GM12878 (cell line): ENCODE data around the gene GHRL. TPM values are rescaled to one million over a fixed set of nuclear protein-coding genes. Genes with fewer than 3 reads are reported as not detected.

Source experiments
- ATAC-seq: fragments of 200-7000 bp; cut with Tn5 transposase; 3 replicates; pipeline ENCODE4 v1.9.1; 2020; ENCODE audit warnings: mild to moderate bottlenecking, moderate library complexity
- BruUV-seq: library from RNA; stranded (reverse); fragments of 400-500 nt; replicated peaks from 2 replicates; lab custom pipeline; 2021; lab: Mats Ljungman, UMichigan
- CTCF ChIA-PET: fragments of 300-600 bp; sonication (Branson Sonifier 250); formaldehyde crosslinking; extraction: SDS; loops from one replicate; lab custom pipeline; 2021; ENCODE audit warnings: inconsistent platforms; lab: Yijun Ruan, JAX
- POLR2A ChIA-PET: fragments of 350-600 bp; formaldehyde crosslinking; extraction: SDS; loops from one replicate; lab custom pipeline; 2021; ENCODE audit warnings: inconsistent platforms; lab: Charles Lee
- RAD21 ChIA-PET: fragments of 300-600 bp; sonication (Branson Sonifier 250); formaldehyde crosslinking; loops from one replicate; lab custom pipeline; 2023; ENCODE audit warnings: antibody characterized with exemption; ENCODE audit not compliant: unreplicated experiment; lab: Charles Lee
- SMC1A ChIA-PET: fragments of 300-600 bp; sonication (Branson Sonifier 250); formaldehyde crosslinking; loops from one replicate; lab custom pipeline; 2023; ENCODE audit not compliant: unreplicated experiment, uncharacterized antibody; lab: Charles Lee
- DNase-seq: peaks from one replicate; pipeline ENCODE4 v3.0.0-alpha.2; 2011; ENCODE audit warnings: low read depth, low spot score
- FAIRE-seq: peaks from 3 replicates; lab custom pipeline; 2011; peaks lifted over from hg19 to GRCh38; lab: Jason Lieb, UNC
- H2AFZ ChIP-seq: 2 replicates; pipeline ENCODE4 v1.6.0; 2011; ENCODE audit warnings: low read depth, low read length, control low read depth; ENCODE audit not compliant: control insufficient read depth
- H3K27ac ChIP-seq: 2 replicates; pipeline ENCODE4 v1.5.1; 2011; ENCODE audit warnings: control low read depth; ENCODE audit not compliant: control insufficient read depth, insufficient read depth
- H3K27me3 ChIP-seq, 2 experiments: replicated peaks in 1 of 2; 2 replicates each; pipeline versions ENCODE4 v1.6.0 to v1.6.1; 2011; ENCODE audit warnings: low read length in 1 of 2; ENCODE audit not compliant: control insufficient read depth in 2 of 2, insufficient read depth in 2 of 2
- H3K36me3 ChIP-seq, 2 experiments: 2 replicates each; pipeline ENCODE4 v1.5.1; 2011; ENCODE audit warnings: low read length in 1 of 2; ENCODE audit not compliant: control insufficient read depth in 2 of 2, insufficient read depth in 2 of 2
- H3K4me1 ChIP-seq: 2 replicates; pipeline ENCODE4 v1.6.1; 2011; ENCODE audit warnings: mild to moderate bottlenecking, low read length, moderate library complexity, mixed read lengths; ENCODE audit not compliant: control insufficient read depth, insufficient read depth
- H3K4me2 ChIP-seq: 2 replicates; pipeline ENCODE4 v1.6.0; 2011; ENCODE audit warnings: control low read depth; ENCODE audit not compliant: control insufficient read depth, insufficient read depth
- H3K4me3 ChIP-seq: fragments of 200-600 bp; sonication (generic); 2 replicates; pipeline ENCODE4 v1.5.1; 2016
- H3K79me2 ChIP-seq: 2 replicates; pipeline ENCODE4 v1.6.0; 2011; ENCODE audit warnings: low read length; ENCODE audit not compliant: control insufficient read depth, insufficient read depth
- H3K9ac ChIP-seq: 2 replicates; pipeline ENCODE4 v1.8.0; 2011; ENCODE audit warnings: low read length, control low read depth, mixed read lengths; ENCODE audit not compliant: control insufficient read depth, insufficient read depth
- H3K9me3 ChIP-seq: replicated peaks from 3 replicates; pipeline ENCODE4 v1.5.1; 2011; ENCODE audit warnings: mild to moderate bottlenecking, low read length; ENCODE audit not compliant: control insufficient read depth, insufficient read depth
- H4K20me1 ChIP-seq: 2 replicates; pipeline ENCODE4 v1.6.0; 2011; ENCODE audit not compliant: control insufficient read depth, insufficient read depth
- BCL11A ChIP-seq: IDR thresholded peaks from 2 replicates; pipeline ENCODE4 v1.6.1; 2011; ENCODE audit warnings: low read depth, low read length
- KAT2A ChIP-seq: conservative IDR thresholded peaks from 2 replicates; pipeline ENCODE4 v1.6.1; 2011; ENCODE audit warnings: low read depth, low read length; ENCODE audit not compliant: control insufficient read depth
- POLR2A ChIP-seq: IDR thresholded peaks from 2 replicates; pipeline ENCODE4 v1.6.1; 2011; ENCODE audit warnings: low read depth, mild to moderate bottlenecking, low read length
- POLR2AphosphoS5 ChIP-seq: IDR thresholded peaks from 2 replicates; pipeline ENCODE4 v1.6.1; 2011; ENCODE audit warnings: mild to moderate bottlenecking, low read length, inconsistent platforms
- RCOR1 ChIP-seq: conservative IDR thresholded peaks from 2 replicates; pipeline ENCODE4 v1.6.1; 2012; ENCODE audit warnings: low read depth, low read length, improper control_type of control experiment
- RELA ChIP-seq: fragments of 450-650 bp; IDR thresholded peaks from 2 replicates; pipeline ENCODE4 v1.8.0; 2014; ENCODE audit warnings: borderline replicate concordance; ENCODE audit not compliant: partially characterized antibody
- RFX5 ChIP-seq: IDR thresholded peaks from 2 replicates; pipeline ENCODE4 v1.6.1; 2011; ENCODE audit warnings: low read depth, low read length, improper control_type of control experiment
- ZSCAN29 ChIP-seq: fragments of 450-650 bp; IDR thresholded peaks from 2 replicates; pipeline ENCODE4 v1.6.1; 2017; ENCODE audit warnings: mild to moderate bottlenecking, moderate library complexity
- WGBS: methylation state at CpG from one replicate; pipeline ENCODE4 v1.1.6; 2016; ENCODE audit warnings: low lambda C conversion rate; ENCODE audit not compliant: insufficient replicate concordance, insufficient coverage; ENCODE audit errors: missing lambda C conversion rate; 5-methylcytosine and 5-hydroxymethylcytosine counted together
- in situ Hi-C: fragments of 300-500 bp; cut with MboI; formaldehyde crosslinking; loops from 9 replicates; pipeline ENCODE4 v1.14.3; 2018; ENCODE audit warnings: mixed read lengths
- intact Hi-C: fragments of 100-400 bp; cut with micrococcal nuclease; formaldehyde crosslinking; loops from one replicate; pipeline ENCODE4 v1.14.2; 2022; ENCODE audit not compliant: unreplicated experiment
- polyA plus RNA-seq, 11 experiments: library from polyadenylated mRNA; depleted of rRNA in 4 of 11; unstranded in 6 of 11; stranded (reverse) in 5 of 11; fragments of >200 nt; fragmentation: Nextera tagmentation in 4 of 11; fragmentation: Illumina TruSeq in 1 of 11; extraction: Ambion mirVana in 4 of 11; extraction: Trizol in 1 of 11; gene quantifications; 1 replicate in 1 of 11; 2 replicates in 10 of 11; pipeline versions ENCODE4 v1.2.1 to v1.2.3, GENCODE V29; 2011 to 2016; ENCODE audit warnings: inconsistent platforms in 2 of 11, missing spikeins in 2 of 11, low read depth in 1 of 11
- total RNA-seq, 4 experiments: library from RNA; depleted of rRNA in 3 of 4; stranded (reverse); fragments of >200 nt in 3 of 4; fragmentation: Illumina TruSeq in 1 of 4; extraction: Trizol in 1 of 4; gene quantifications; 2 replicates each; pipeline versions ENCODE4 v1.2.1 to v1.2.3, GENCODE V29; 2013 to 2021

Gene GHRL
- total and polyA plus RNA-seq, 10 of the 15 experiments (the other 5 are each of a cell fraction or from before 2014, with no cell fraction given): 0.35 to 2.2 (median 0.88) TPM

GRCh38 chr3:10304905-10305304, 12.2 kb upstream of the GHRL start:
- ChIA-PET RAD21 (no interaction called here), CTCF (no interaction called here), POLR2A (interaction anchor here (0.6 to 0.7 kb wide), 2 partner anchors 43 to 372 kb away, joined by 3 to 5 read pairs; no protein-coding TSS in a partner anchor), SMC1A (interaction anchor here (1.4 kb wide), 1 partner anchor 21 kb away, joined by 3 read pairs; no protein-coding TSS in a partner anchor)
- Histone ChIP-seq H2AFZ (no peak overlapping the region), H3K9ac (no peak overlapping the region), H3K4me2 (no peak overlapping the region), H4K20me1 (no peaks in the 10 kb centered on the region), H3K9me3 (no peaks in the 10 kb centered on the region), H3K36me3 (peaks cover 25 to 48% of the 10 kb centered on the region in 2 experiments), H3K27ac (no peak overlapping the region), H3K4me1 (peaks cover 4% of the 10 kb centered on the region; the same call in 1 of the 2 replicates), H3K79me2 (0 out of 2 replicates have a peak, but pooled peaks cover 1% of the 10 kb centered on the region), H3K27me3 (no peaks in the 10 kb centered on the region), H3K4me3 (no peak overlapping the region)
- 78% methylated on average over 8 of the region's 8 CpGs for WGBS
- DNase-seq (no peak), FAIRE-seq (no peak), ATAC-seq (no peak; the same call in 2 of the 3 replicates)
- in situ Hi-C loops: no loop called here
- BruUV-seq: no TSS peak
- TF ChIP-seq RELA (no peak), POLR2AphosphoS5 (0 out of 2 replicates have a peak, but pooled peaks have one; percentile 22)
- intact Hi-C loops: no loop called here

- no TSS peak for BruUV-seq
- Histone ChIP-seq H3K9me3 (no peaks in the 10 kb centered on the region; the same call in 1 of the 3 replicates), H4K20me1 (no peaks in the 10 kb centered on the region), H3K27ac (no peak overlapping the region), H3K4me3 (no peak overlapping the region), H3K9ac (no peak overlapping the region), H3K79me2 (0 out of 2 replicates have a peak, but pooled peaks cover 1% of the 10 kb centered on the region), H2AFZ (no peak overlapping the region), H3K4me1 (peaks cover 9% of the 10 kb centered on the region), H3K36me3 (peaks cover 22 to 46% of the 10 kb centered on the region in 2 experiments), H3K4me2 (no peak overlapping the region), H3K27me3 (no peaks in the 10 kb centered on the region)
- WGBS: 78% methylated on average over 8 of the region's 8 CpGs
- intact Hi-C loops: no loop called here
- DNase-seq (no peak), ATAC-seq (no peak), FAIRE-seq (no peak)
- RAD21 ChIA-PET: no interaction called here
- SMC1A ChIA-PET: interaction anchor here (0.6 to 1.6 kb wide), 3 partner anchors 10 to 489 kb away, joined by 3 to 6 read pairs (median 3); no protein-coding TSS in a partner anchor
- in situ Hi-C loops: no loop called here
- POLR2A ChIA-PET: interaction anchor here (0.6 kb wide), 1 partner anchor 189 kb away, joined by 3 read pairs; no protein-coding TSS in a partner anchor
- CTCF ChIA-PET: no interaction called here
- TF ChIP-seq KAT2A (no peak), RFX5 (no peak), POLR2A (peak; percentile 31; the same call in 1 of the 2 replicates), RCOR1 (no peak), BCL11A (no peak), ZSCAN29 (no peak)
These were observed 11.0 kb upstream of the GHRL start for GRCh38 chr3:10303785-10304184.
